DMS153 treated with DMSO at 0.1 percent for 48 hours (cell line): ENCODE data around the gene EPHB6.

Source experiments
- DNase-seq: peaks from one replicate; lab custom pipeline; 2025; ENCODE audit not compliant: unreplicated experiment; lab: John Stamatoyannopoulos, UW

EPHB6 gene

DNA sequence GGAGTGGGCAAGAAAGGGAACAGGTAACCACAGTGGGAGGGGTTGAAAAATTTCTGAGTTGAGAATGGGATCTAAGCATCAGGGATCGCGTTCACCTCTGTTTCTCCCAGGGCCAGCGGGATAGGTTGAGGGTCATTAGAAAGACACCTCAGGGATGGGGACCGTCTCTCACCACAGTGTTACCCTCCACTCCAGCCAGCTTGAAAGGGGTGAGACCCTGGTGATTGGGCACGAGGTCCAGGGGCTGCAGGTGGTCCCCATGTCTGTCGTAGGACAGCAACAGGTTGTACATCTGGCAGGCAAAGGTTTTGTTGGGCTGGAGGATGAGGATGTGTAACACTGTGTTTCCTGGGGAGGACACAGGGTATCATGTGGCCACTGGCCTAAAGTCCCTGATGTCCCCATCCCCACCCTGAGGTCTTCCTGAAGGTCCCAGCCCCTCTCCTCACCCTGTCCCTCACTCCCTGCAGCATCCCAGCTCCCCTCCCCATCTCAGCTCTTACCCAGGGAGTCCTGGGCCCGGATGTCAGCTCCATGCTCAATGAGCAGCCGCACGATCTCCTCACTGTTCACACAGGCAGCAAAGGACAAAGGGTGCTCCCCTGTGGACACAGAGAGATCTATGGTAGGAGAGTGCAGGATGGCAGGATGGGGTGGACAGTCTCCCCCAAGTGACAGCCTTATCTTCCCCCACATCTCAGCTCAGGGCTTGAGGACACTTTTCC is 21.5 kb downstream of the EPHB6 start:
- DNase-seq: no peak

DNA sequence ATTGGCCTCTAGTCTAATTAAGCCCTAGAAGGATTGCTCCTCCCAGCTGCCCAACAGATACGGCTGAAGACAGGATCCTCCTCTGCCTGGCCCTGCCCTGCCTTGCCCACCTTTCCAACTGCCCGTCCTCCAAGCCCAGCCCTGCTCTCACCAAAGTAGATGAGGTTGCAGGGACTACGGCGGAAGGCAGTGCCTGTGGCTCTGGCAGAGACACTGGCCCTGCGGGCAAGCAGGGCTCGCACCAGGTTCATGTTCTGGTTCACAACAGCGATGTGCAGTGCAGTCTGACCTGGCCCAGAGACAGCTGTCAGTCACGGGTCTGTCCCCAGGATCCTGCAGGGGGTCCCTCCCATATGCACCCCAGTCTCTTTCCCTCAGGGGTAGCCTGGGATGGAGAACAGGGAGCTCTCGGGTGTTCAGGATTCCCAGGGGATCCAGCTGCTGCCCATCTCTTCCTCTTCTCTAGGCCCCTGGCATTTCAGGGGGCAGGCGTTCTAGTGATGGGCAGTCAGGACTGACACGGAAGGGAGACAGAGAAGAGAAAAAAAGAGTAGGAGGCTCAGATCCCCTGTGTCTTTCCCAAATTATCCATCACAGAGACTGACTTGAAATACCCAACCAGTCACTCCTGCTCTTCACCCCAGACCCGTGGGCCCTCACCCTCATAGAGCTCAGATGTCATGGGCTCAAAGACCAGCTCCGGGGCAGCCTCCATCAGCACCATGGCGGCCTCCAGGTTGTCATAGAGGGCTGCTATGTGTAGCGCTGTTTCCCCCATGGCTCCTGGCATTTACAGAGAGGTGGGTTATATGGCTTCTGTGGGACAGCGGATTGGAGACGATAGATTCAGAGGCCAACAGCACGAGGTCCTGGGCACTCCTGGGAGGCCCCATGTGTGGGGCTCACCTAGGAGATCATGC is 22.4 kb downstream of the EPHB6 start:
- no peak for DNase-seq

DNA sequence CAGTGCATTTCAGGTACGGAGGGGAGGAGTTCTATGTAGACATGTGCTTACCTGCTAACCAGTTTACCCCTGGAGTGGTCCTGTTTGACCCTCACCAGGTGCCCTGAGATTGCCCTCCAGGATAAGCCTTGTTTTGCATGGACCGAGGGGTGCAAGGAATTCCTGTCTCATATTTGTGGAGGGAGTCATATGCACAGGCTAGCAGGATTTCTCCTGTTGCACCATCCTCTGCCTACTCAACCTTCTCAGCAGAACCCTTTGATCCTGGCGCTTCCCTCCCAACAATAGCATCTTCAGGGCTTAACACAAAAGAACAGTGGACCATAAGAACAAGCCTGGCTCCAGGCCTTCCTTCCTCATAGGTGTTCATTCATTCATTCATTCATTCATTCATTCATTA is 23.4 kb downstream of the EPHB6 start:
- DNase-seq: no peak

DNA sequence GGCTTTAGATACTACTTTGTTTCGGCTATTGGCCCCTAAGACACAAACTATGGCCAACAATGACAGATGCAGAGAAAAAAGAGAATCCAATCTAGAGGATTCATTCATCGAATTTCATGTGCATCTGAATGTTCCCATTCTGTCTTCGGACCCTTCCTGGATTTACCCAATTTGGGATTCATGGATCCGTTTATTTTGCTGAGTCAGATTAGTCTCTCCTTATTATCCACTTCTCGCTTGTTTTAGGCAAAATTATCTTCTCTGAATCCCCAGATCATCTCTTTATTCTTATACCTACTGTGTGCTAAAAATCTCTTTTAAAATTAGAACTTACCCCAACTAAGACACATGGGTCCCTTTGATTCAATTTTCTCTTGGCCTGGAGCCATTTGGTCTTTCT is 24.2 kb downstream of the EPHB6 start:
- no peak for DNase-seq

DNA sequence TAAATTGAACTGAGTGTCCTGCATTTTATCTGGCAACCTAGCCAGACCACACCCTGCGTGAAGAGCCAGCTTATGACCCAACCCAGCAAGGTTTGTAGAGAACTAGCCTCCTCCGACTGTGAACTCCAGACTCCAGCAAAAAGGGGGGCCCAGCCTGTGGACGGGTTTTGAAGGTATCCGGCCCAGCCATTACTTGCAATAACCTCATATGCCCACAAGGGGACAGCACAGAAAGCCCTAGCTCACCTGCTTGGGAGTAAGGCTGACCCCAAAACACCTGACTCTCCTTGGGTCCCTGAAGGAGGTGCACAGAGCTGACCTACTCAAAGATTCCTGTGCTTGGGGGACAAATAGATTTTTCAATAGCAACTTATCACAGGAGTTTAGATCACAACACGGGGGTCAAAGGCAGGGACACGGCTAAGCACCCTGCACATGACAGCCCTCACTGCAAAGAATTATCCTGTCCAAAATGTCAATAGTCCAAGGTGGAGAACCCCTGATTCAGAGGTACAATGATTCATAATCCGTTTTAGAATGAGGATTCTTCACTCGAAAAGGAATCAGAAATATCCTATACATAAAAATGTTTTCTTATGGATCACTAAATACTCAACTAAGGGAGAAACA is 26.1 kb downstream of the EPHB6 start:
- peak; percentile 2 for DNase-seq

DNA sequence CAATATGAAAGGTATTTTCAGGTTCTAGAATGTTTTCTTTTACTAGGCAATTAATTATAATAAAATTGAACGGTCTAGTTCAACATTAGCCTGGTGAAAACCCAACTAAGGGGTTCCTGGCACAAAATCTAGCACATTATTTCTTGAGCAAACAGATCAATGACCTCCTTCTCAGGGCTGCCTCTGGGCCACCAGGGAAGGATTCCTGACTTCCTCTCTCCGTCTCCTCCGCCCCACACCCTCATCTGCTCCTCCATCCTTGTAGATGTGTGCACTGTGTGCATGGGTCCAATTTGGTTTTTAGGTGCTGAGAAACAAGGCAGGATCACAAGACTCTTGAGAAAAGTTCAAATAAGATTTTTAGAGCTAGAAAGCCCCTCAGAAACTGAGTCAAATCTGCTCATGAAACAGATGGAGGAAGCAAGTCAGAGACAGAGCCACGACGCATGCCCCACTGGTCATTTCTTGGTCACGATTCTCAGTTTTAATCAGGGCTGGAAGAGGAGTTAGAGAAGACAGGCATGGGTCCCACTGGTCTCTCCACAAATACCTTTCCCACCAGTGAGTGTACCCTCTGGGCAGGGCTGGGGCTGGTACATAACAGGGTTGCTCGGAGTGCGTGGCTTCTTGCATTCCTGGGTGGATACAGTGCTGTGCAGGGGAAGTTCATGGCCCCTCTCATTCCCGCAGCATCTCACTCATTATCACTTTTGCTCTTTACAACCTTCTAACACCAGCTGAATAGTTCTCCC is 26.9 kb downstream of the EPHB6 start:
- DNase-seq: no peak

DNA sequence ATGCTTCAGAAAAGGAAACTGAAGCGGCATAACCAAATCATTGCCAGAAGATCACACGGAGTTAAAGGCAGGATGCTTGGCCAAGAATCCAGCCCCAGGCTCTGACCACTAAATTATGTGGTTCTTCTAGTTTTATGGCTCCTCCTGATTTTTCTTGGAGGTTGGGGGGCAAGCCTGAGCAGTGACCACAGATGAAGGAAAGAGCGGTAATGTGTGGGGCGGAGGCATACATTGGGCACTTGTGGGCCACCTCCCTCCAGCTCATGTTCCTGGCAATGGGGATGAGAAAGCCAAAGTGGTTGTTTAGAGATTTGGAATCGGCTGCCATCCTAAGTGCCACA is 27.4 kb downstream of the EPHB6 start:
- no peak for DNase-seq

DNA sequence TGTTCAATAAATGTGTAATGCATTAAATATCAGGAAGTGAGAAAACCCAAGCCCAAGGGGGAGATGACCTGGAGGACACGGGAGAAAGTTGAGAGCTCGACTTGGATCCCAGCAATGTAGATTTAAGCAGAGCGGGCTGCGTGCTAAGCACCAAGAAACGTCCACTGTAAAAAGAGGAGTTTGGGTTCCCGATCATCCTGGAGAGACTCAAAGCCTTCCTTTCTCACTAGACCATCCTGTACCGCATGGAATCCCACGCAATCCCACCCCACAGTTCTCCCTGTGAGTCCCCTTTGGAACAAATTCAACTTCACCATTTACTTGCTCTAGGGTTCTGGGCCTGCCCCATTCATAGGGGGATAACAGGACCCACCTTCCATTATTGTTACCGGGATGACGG is 28.3 kb downstream of the EPHB6 start:
- DNase-seq: no peak

DNA sequence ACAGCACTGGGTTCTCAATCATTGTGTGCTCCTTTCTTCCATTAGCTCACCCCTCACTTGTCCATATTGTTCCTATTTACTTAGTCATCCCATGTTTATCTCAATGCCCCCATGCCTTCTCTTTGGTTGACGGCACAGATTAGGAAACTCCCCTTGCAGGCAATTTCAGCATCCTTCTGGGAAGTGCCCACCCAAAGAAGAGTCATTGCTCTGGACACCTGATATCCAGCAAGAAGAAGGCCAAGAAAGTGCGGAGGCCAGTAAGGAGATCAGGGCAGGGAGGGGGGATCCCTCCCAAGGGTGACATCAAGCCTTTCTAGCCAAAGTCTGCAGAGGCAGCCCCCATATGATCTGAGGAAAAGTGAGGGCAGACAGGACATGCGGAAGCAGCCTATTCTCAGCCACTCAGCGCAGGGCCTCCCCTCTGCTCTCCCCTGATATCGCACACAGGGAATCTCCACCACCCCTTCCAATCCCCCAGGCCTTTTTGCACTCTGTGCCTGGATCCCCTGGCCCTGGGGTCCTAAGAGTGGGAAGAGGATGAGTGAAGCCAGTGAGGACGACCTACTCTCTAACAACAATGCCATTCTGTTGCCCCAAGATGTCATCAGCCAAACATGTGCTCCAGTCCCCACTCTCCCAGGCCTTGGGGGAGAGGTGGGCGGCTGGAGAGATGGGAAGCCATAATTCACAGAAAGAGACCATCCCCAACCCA is 28.9 kb downstream of the EPHB6 start:
- DNase-seq: no peak

DNA sequence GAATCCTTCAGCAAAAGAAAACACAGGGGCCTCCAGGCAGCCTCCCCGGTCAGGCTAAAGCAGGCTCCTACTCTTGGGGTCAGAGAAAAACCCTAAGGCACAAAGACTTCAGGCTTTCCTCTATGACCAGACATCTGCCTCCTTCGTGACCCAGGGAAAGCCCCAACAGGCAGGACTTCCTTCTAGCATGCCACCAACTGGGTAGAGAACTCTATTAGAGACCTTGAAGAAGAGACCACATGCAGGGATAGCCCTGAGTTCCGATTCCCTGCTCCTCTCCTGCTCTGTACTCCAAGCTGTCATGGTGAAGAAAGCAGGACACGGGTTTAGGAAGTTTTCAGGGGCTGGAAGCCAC is 29.4 kb downstream of the EPHB6 start:
- DNase-seq: no peak

DNA sequence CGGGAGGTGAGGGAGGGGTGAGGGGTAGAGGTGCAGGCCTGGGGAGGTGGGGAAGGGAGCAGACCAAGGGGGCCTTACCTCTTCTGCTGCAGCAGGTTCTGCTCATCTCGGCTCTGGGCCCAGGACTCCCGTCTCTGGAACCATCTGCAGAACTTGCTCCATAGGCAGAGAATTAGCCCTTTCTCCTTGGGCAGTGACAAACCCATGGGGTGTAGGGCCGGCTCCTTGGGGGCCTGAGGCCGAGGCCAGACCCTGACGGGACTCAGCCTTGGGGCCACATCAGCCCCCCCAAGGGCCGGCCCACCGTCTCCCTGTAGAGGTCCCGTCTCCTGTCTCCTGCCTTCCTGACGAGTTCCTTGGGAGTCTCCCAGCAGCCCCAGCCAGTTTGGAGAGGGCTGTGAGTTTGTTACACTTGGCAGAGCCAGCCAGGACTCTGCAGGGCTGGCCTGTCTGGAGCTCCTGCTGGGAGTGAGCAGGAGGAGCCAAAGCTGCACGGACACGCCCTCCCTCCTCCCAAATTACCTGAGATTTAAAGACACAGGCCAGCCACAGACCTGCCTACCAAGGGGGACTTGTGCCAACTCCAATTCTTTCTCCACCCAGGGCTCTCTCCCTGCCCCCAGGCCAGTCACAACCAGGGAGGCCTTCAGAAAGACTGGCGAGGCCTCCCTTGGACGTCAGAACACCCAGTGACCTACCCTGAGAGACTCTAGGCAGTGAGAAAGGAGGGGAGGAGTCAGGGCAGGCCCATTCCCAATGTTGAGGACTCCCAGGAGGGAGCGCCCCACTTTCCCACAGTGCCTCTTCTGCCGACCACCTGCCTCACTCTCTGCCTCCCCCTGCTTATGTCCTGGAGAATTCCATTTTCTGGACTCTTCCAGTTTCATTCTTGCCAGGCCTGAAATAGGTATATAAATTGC is 30.7 kb downstream of the EPHB6 start, which contains the start of gene TRPV6:
TSS of gene TRPV6 (minus strand) at position 435 of the 920 bp plus-strand sequence.
- DNase-seq: no peak

DNA sequence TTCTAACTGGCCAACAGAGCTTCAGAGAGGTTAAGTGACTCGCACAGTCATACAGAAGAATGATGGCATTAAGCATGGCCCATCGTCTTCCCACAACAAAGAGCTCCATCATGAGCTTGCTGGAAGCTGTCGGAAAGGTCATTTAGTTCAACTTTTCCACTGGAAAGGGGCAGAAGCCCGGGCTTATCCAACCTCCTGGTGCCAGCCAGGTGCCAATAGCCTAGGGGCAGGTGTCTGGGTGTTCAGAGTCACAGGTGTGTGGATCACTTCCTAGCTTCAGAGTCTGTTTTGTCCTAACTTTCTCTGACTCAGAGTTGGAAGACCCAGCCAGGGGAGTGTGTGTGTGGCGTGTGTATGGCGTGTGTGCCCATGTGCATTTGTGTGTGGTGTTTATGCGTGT is 32.0 kb downstream of the EPHB6 start:
- no peak for DNase-seq

DNA sequence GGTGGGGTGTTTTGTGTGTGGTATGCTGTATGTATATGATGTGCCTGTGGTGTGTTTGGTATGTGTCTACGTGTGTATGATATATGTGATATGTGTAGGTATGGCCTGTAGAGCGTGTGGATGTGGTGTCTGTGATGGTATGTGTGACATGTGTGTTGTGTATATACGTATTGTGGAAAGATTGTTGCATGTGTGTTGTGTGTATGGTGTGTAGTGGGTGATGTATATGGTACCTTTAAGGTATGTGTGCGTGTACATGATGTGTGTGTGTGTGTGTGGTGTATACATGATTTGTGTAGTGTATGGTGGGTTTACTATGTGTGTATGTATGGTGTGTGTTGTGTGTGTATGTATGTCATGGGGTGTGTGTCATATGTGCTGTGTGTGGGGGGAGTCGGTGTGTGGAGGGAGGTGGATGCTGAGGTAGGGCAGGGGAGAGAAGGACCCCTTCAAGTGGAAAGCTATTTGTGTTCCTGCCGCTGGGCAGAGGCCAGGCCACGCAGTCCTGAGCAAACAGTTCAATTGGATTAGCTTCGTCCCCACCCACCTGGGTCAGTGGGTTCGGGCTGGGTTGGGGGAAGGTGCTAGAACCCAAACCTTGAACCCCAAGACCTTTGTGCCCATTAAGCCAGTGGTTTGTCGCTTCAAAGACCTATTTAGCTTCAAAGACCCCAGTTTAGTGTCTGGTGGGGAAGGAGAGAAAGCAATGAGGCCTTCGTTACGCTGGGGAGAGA is 32.6 kb downstream of the EPHB6 start:
- DNase-seq: no peak

DNA sequence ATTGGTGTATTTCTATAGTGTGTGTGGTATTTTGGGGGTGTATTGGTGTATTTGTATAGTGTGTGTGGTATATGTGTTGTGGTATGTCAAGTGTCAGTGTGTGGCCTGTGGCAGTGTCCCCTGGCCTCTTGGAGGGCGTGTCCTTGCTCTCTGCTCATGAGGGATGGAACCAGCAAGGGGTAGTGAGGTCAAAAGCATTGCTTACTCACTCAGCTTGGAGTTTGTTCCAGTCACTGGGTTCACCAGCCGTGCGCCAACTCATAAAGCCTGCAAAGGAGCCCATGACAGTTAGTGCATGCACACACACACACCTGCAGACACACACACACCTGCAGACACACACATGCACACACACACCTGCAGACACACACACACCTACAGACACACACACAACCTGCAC is 34.9 kb downstream of the EPHB6 start:
- DNase-seq: no peak

DNA sequence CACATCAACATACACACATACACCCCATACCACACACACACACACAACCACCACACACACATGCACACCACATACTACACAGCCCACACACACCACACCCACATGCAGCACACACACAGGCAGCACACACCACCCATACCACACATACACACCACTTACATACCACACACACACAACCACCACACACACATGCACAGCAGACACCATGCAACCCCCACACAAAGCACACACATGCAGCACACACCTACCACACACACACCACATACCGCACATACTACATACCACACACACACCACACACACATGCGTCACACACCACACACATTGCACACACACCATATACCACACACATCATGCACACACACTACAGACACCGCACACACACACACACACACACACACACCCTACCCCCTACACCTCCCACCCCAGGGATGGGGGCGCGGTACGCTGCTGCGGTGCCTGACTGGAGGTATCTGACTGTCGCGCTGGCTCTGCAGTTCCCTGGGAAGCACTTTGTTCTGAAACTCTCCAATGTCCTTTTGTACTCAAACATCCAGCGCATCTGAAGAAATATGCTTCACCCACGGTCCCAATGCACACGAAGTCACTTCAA is 36.1 kb downstream of the EPHB6 start:
- no peak for DNase-seq

DNA sequence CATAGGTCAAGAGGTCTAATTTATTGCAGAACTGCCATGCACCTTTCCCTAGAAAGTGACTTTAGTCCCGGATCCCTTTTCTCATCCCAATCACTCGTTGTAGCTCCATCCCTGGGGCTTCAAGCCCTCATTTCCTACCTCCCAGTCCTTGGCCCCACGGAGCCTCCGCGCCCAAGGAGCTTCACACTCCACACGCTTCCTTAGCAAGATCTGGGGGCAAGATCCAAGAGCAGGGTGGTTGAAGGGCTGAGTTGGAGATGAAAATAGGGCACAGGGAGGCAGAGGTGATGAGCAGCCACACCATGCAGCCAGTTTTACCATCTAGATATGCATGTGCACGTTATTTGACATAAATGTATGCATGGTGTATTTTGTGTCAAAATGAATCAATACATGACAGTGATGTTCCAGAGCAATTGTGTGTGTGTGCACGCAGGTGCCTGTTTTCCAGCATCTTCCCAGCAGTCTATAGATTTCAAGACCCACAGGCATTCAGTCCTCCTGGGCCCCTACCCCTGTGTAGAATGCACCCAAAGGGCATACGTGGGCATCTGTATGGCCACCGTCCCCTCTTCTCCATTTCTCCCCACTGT is 36.7 kb downstream of the EPHB6 start:
- DNase-seq: no peak

DNA sequence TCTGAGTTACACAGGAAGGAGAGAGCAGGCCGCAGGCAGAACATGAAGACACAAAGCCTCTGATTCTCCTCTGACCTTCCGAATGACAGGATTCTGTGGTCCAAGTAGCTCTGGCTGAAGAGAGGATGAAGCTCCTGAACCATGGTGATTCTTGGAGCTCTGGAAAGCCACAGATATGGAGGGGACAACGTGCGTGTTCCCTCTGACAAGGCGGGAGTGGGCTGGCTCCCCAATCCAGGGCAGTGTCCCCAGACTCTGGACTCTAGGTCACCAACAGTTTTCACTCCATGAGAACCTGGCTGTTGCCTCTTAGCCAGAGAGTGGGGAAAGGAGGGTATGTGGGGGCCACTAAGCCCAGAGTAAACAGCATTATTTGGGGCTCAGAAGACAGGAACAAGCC is 38.1 kb downstream of the EPHB6 start:
- DNase-seq: no peak
